Measurements from ENCODE around the gene PDCD5.
"Not testable (repeated sequence)": the region's sequence is repeated elsewhere in the genome, so short reads cannot be mapped to it uniquely, and the experiment has no call there.

PDCD5 gene

DNA sequence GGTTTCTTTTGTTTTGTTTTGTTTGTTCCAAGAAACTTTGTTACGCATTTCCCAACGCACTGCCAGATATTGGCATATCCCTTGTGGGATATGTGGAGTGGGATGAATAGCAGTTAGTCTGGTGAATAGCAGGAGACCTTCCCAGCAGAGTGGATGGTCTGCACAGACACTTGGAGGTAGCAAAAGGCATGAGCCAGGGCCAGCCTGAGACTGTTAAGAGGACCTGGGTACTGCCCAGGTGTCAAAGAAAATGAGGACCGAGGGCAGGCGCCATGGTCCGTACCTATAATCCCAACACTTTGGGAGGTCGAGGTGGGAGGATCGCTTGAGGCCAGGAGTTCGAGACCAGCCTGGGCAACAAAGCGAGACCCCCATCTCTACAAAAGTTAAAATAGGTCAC, 13.5 kb upstream of the PDCD5 start:
- no peaks in the 10 kb centered on the region for H3K4me1 ChIP-seq
- no peak overlapping the region for H2AFZ ChIP-seq
- H3K36me3 ChIP-seq (ENCODE audit: control insufficient read depth, insufficient read depth, low read length) = no peaks in the 10 kb centered on the region
- no peak overlapping the region for H3K4me3 ChIP-seq (ENCODE audit: low read depth, low read length)
- TF ChIP-seq, protein P1, sequence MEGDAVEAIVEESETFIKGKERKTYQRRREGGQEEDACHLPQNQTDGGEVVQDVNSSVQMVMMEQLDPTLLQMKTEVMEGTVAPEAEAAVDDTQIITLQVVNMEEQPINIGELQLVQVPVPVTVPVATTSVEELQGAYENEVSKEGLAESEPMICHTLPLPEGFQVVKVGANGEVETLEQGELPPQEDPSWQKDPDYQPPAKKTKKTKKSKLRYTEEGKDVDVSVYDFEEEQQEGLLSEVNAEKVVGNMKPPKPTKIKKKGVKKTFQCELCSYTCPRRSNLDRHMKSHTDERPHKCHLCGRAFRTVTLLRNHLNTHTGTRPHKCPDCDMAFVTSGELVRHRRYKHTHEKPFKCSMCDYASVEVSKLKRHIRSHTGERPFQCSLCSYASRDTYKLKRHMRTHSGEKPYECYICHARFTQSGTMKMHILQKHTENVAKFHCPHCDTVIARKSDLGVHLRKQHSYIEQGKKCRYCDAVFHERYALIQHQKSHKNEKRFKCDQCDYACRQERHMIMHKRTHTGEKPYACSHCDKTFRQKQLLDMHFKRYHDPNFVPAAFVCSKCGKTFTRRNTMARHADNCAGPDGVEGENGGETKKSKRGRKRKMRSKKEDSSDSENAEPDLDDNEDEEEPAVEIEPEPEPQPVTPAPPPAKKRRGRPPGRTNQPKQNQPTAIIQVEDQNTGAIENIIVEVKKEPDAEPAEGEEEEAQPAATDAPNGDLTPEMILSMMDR (IDR thresholded peaks at IDR 0.05) = no peak
- H3K27ac ChIP-seq = no peak overlapping the region
- H3K27me3 ChIP-seq (ENCODE audit: control insufficient read depth, insufficient read depth, low read length) = no peaks in the 10 kb centered on the region
- no peaks in the 10 kb centered on the region for H3K9me3 ChIP-seq (ENCODE audit: control insufficient read depth, low read length)
- no peak overlapping the region for H3K4me2 ChIP-seq (ENCODE audit: low read length)
- no peak overlapping the region for H3K9ac ChIP-seq
- no peaks in the 10 kb centered on the region for H3K79me2 ChIP-seq

DNA sequence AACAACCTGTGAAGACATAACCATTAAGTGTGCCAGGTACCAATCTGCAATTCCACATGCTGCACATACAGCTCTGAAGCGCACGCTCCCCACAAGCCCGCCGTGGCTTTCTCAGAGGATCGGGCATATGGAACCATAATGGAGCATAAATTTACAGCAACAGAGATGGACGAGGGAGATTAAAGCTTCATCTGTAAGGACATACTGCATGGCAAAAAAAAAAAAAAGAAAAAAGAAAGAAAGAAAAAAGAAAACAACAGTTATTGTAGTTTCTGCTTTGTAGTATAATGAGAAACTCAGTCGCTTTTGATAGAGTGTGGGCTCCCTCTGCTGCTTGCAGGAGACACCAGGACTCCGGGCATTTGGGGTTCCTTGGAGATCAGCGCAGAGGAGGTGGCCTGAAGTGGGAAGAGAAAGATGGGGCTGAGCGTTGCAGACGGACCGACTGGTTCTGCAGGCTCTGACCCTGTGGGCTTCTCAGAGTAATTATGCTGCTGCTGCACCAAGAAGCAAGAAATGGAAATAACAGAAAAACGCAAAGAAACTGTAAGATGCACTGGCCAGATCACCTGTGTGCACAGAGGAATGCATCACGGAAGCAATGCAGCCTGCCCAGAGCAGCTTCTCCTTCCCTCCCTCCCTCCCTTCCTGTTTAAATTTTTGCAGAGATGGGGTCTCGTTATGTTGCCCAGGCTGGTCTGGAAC, 10.8 kb upstream of the PDCD5 start:
- Histone ChIP-seq H3K27ac (no peak overlapping the region), H3K36me3 (ENCODE audit: control insufficient read depth, insufficient read depth, low read length) (no peaks in the 10 kb centered on the region), H3K4me1 (no peaks in the 10 kb centered on the region), H3K4me3 (ENCODE audit: low read depth, low read length) (peak overlapping the region; percentile 40), H3K79me2 (no peaks in the 10 kb centered on the region), H3K9me3 (ENCODE audit: control insufficient read depth, low read length) (no peaks in the 10 kb centered on the region), H3K4me2 (ENCODE audit: low read length) (peak overlapping the region; percentile 52), H3K27me3 (ENCODE audit: control insufficient read depth, insufficient read depth, low read length) (no peaks in the 10 kb centered on the region), H2AFZ (no peak overlapping the region), H3K9ac (no peak overlapping the region)
- TF ChIP-seq, protein P1 (IDR thresholded peaks at IDR 0.05) = peak; percentile 81

DNA sequence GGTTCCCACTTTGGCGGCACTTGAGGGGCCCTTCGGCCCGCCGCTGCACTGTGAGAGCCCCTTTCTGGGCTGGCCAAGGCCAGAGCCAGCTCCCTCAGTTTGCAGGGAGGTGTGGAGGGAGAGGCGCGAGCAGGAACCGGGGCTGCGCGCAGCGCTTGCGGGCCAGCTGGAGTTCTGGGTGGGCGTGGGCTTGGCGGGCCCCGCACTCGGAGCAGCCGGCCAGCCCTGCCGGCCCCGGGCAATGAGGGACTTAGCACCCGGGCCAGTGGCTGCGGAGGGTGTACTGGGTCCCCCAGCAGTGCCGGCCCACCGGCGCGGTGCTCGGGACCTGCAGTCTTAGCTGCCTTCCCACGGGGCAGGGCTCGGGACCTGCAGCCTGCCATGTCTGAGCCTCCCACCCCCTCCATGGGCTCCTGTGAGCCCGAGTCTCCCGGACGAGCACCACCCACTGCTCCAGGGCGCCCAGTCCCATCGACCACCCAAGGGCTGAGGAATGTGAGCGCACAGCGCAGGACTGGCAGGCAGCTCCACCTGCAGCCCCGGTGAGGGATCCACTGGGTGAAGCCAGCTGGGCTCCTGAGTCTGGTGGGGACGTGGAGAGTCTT, 9.4 kb upstream of the PDCD5 start:
- H3K9me3 ChIP-seq (ENCODE audit: control insufficient read depth, low read length); H3K4me3 ChIP-seq (ENCODE audit: low read depth, low read length); H3K4me2 ChIP-seq (ENCODE audit: low read length); H3K27me3 ChIP-seq (ENCODE audit: control insufficient read depth, insufficient read depth, low read length); H3K79me2 ChIP-seq; H3K36me3 ChIP-seq (ENCODE audit: control insufficient read depth, insufficient read depth, low read length); H3K4me1 ChIP-seq; H3K27ac ChIP-seq; H2AFZ ChIP-seq; H3K9ac ChIP-seq: not testable (repeated sequence)

DNA sequence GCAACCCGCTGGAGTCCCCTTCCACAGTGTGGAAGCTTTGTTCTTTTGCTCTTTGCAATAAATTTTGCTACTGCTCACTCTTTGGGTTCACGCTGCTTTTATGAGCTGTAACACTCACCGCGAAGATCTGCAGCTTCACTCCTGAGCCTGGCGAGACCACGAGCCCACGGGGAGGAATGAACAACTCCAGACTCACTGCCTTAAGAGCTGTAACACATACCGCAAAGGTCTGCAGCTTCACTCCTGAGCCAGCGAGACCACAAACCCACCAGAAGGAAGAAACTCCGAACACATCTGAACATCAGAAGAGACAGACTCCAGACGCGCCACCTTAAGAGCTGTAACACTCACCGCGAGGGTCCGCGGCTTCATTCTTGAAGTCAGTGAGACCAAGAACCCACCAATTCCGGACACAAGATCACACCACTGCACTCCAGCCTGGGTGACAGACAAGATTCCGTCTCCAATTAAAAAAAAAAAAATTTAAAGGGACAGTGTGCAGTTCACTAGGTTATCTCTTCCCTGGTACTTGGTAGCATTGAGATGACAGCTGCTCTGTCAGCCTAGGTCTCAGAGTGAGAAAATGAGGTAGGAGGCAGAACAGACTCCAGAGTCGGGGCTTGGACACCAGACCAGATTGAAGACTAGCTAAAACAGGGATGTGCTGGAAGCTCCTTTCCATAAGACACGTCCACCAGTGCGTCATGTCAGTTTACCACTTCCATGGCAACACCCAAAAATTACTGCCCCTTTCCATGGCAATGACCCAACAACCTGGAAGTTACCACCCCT, 8.1 kb upstream of the PDCD5 start:
- H3K9me3 ChIP-seq (ENCODE audit: control insufficient read depth, low read length) = not testable (repeated sequence)

DNA sequence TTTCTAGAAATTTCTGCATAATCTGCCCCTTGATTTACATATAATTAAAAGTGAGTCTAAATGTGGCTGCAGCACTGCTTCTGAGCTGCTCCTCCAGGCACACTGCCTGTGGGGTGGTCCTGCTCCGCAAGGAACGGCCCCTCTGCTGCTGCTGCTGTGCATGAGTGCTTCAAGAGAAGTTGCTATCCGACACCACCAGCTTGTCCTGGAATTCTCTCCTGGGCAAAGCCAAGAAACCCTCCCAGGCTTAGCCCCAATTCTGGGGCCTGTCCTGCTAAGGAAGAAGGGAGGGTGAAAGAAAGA, 7.5 kb upstream of the PDCD5 start:
- Histone ChIP-seq H3K4me2 (ENCODE audit: low read length) (no peak overlapping the region), H3K4me1 (no peaks in the 10 kb centered on the region), H3K9me3 (ENCODE audit: control insufficient read depth, low read length) (no peaks in the 10 kb centered on the region), H2AFZ (no peak overlapping the region), H3K27me3 (ENCODE audit: control insufficient read depth, insufficient read depth, low read length) (no peaks in the 10 kb centered on the region), H3K27ac (no peak overlapping the region), H3K9ac (no peak overlapping the region), H3K79me2 (no peaks in the 10 kb centered on the region), H3K4me3 (ENCODE audit: low read depth, low read length) (no peak overlapping the region), H3K36me3 (ENCODE audit: control insufficient read depth, insufficient read depth, low read length) (no peaks in the 10 kb centered on the region)
- TF ChIP-seq, protein P1 (IDR thresholded peaks at IDR 0.05) = no peak

More for the DNA sequence above, 8.1 kb upstream of the PDCD5 start:
- not testable (repeated sequence) for H3K9ac ChIP-seq; H3K27me3 ChIP-seq (ENCODE audit: control insufficient read depth, insufficient read depth, low read length); H3K27ac ChIP-seq; H3K4me1 ChIP-seq; H3K4me2 ChIP-seq (ENCODE audit: low read length); H3K4me3 ChIP-seq (ENCODE audit: low read depth, low read length); H3K79me2 ChIP-seq; H3K36me3 ChIP-seq (ENCODE audit: control insufficient read depth, insufficient read depth, low read length); H2AFZ ChIP-seq

Measured in parathyroid adenoma (tissue), 2 donors.